ENCODE data around the gene UROC1.

Gene UROC1

DNA sequence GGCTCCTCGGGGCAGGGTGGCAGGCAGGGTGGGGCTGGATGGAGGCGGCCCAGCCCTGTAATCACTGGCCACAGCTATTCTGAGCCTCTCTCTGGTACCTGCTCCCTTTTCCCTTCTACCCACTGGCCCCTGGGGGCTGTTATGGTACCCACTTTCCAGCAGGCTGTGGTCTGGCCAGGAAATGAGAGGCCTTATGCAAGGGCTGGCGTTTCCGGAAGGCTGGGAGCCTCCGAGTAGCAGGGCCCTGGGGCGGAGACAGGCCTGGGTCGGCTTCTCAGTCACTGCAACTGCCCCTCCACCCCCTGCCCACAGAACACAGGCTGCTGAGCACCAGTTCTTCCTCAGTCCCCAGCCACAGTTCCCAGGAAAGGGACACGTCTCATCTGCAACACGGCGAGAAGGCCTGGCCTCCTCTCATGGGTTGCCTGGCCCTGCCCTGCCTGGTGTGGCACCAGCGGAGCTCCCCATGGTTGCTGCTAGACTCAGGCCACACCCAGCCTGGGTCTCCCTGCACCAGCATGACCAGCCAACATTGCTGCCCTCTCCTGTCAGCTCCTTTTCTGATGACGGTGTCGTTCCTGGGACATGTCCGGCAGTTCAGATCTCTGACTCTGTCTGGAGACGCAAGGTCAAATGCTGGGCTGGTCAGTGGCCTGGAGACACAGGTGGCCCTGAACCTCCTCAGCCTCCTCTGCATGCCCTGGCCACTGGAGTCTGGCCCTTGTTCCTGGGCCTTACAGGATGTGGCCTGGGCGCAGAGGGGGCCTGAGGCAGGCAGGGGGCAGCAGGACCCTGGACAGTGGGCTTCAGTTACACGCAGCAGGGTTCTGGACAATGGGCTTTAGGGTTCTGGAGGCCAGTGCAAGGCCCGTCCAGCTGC, 12.8 kb upstream of the UROC1 start:
- no peak for TF ChIP-seq GATA3 (IDR thresholded peaks at IDR 0.05; ENCODE audit: low read depth, low read length)
- TF ChIP-seq GATA2 (IDR thresholded peaks at IDR 0.05; ENCODE audit: low read depth, low read length): no peak

DNA sequence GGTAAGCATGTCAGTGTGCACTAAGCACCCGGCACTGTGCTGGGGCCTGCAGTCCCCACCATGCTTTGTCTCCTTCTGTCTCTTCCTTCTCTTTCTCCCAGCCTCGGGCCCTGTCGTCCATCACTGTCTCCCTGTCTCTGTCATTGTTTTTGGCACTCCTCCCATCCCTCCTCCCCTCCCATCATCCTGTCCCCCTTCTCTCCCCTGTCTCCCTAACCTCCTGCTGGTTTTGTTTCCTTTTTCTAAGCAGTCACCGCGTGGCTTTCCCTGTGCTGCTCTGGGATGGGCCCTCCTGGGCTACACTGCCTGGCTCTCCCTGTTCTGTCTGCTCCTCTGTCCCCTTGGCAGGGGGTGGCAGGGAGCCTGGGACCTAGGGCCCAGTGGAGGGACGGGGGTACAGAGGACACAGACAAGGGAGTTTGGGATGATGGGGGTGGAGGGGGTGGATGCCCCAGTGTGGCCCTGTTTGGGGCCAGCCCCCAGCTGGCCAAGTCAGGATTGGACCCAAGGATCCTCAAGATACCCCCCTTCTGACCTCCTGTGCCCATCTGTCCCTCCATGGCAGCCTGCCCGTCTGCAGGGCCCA, 12.1 kb upstream of the UROC1 start:
- TF ChIP-seq GATA2 (IDR thresholded peaks at IDR 0.05; ENCODE audit: low read depth, low read length): no peak
- no peak for TF ChIP-seq GATA3 (IDR thresholded peaks at IDR 0.05; ENCODE audit: low read depth, low read length)

GRCh38 chr3:126528800-126529541, 11.4 kb upstream of the UROC1 start:
- TF ChIP-seq GATA2 (IDR thresholded peaks at IDR 0.05; ENCODE audit: low read depth, low read length) (no peak), GATA3 (IDR thresholded peaks at IDR 0.05; ENCODE audit: low read depth, low read length) (no peak)

DNA sequence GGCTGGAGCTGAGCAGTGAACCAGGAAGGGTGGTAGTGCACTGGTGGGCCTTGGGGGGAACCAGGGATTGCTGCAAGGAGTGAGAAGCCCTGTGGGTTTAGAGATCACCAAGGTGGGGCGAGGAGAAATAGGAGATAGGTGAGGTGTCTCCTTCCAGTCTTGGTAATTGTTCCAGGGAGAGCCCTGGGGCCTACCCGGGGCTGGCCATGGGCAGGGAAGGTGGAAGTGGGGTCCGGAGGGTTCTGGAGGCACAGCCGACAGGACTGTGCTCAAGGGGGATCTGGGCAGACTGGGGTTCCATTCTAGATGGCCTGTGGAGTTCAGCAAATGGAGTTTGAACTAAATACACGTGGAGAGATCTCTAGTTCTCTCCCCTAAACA, 10.8 kb upstream of the UROC1 start:
- TF ChIP-seq GATA3 (IDR thresholded peaks at IDR 0.05; ENCODE audit: low read depth, low read length) (no peak), GATA2 (IDR thresholded peaks at IDR 0.05; ENCODE audit: low read depth, low read length) (no peak)

- TF ChIP-seq GATA2 (IDR thresholded peaks at IDR 0.05; ENCODE audit: low read depth, low read length) (no peak), GATA3 (IDR thresholded peaks at IDR 0.05; ENCODE audit: low read depth, low read length) (no peak)
These were observed 10.1 kb upstream of the UROC1 start for GRCh38 chr3:126527455-126528211.

GRCh38 chr3:126527006-126527405, 9.4 kb upstream of the UROC1 start:
- TF ChIP-seq GATA2 (IDR thresholded peaks at IDR 0.05; ENCODE audit: low read depth, low read length) (no peak), GATA3 (IDR thresholded peaks at IDR 0.05; ENCODE audit: low read depth, low read length) (no peak)

DNA sequence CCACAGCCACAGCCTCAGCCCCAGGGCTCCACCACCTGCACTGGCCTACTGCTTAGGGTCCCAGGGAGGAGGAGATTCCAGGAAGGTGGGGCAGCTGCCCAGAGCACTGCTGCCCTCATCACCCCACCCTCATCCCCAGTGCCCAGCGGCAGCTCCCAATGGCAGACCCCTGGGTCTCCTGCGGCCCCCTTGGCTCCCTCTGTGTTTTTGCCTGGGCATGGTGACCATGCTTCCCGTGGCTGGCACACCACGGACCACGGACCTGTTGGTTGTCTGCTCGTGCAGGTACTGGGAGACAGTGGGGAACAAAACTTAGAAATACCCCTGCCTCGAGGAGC, 9.1 kb upstream of the UROC1 start:
- no peak for TF ChIP-seq GATA3 (IDR thresholded peaks at IDR 0.05; ENCODE audit: low read depth, low read length)
- no peak for TF ChIP-seq GATA2 (IDR thresholded peaks at IDR 0.05; ENCODE audit: low read depth, low read length)

GRCh38 chr3:126525853-126526667, 8.5 kb upstream of the UROC1 start:
- TF ChIP-seq GATA3 (IDR thresholded peaks at IDR 0.05; ENCODE audit: low read depth, low read length) (no peak), GATA2 (IDR thresholded peaks at IDR 0.05; ENCODE audit: low read depth, low read length) (no peak)

- TF ChIP-seq GATA2 (IDR thresholded peaks at IDR 0.05; ENCODE audit: low read depth, low read length) (no peak), GATA3 (IDR thresholded peaks at IDR 0.05; ENCODE audit: low read depth, low read length) (no peak)
These were observed 7.7 kb upstream of the UROC1 start for GRCh38 chr3:126525091-126525852.

- no peak for TF ChIP-seq GATA3 (IDR thresholded peaks at IDR 0.05; ENCODE audit: low read depth, low read length)
These were observed 6.9 kb upstream of the UROC1 start for GRCh38 chr3:126524429-126524988.

- no peak for TF ChIP-seq GATA2 (IDR thresholded peaks at IDR 0.05; ENCODE audit: low read depth, low read length)
- TF ChIP-seq GATA3 (IDR thresholded peaks at IDR 0.05; ENCODE audit: low read depth, low read length): no peak
These were observed 6.3 kb upstream of the UROC1 start, which contains the start of gene CHST13 for GRCh38 chr3:126523745-126524428. Gene CHST13 (plus strand): TSS chr3:126524155. CDS start chr3:126524333, 178 bp downstream.

- no peak for TF ChIP-seq GATA2 (IDR thresholded peaks at IDR 0.05; ENCODE audit: low read depth, low read length)
- no peak for TF ChIP-seq GATA3 (IDR thresholded peaks at IDR 0.05; ENCODE audit: low read depth, low read length)
These were observed 4.8 kb upstream of the UROC1 start for GRCh38 chr3:126522363-126522788.
